ENCODE data around the gene GARS1.

The GARS1 gene

DNA sequence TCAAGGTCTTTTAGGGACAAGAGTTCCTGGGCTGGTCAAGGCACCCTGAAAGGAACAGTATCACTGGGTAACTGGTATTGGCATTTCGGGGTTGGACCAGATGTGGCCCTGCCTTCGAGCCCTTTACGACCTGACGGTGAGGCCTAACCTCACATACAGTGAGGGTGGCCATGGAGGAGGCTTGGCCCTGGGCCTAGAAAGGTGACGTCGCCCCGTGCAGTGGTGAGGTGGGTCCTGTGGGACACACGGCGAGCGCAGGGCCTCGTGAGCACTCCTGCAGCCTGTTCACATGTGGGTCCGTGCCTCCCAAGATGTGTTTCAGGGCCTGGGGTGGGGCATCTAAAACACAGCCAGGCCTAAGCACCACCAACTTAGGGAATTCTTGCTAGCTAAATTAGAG, 51.5 kb downstream of the GARS1 start:
- Histone ChIP-seq H3K79me2 (ENCODE audit: insufficient read depth, low read length) (no peaks in the 10 kb centered on the region), H3K4me2 (ENCODE audit: low read length) (no peak overlapping the region), H3K27ac (ENCODE audit: low read depth, low read length, poor library complexity, severe bottlenecking) (no peak overlapping the region), H3K9me2 (ENCODE audit: low read depth, low read length) (no peaks in the 10 kb centered on the region), H3K9ac (ENCODE audit: low read length) (no peak overlapping the region), H3K4me3 (ENCODE audit: low read depth, low read length, poor library complexity, severe bottlenecking) (no peak overlapping the region), H3K4me1 (ENCODE audit: insufficient read depth, low read length, severe bottlenecking) (no peaks in the 10 kb centered on the region), H3K36me3 (ENCODE audit: insufficient read depth, low read length) (peaks cover 18% of the 10 kb centered on the region; the same call in 1 of the 2 replicates), H3K27me3 (ENCODE audit: insufficient read depth, low read length) (no peaks in the 10 kb centered on the region), H3F3A (ENCODE audit: insufficient read depth, low read length) (no peaks in the 10 kb centered on the region), H2AFZ (ENCODE audit: low read length) (no peak overlapping the region), H4K20me1 (ENCODE audit: insufficient read depth, low read length) (no peaks in the 10 kb centered on the region), H3K9me3 (ENCODE audit: low read length) (no peaks in the 10 kb centered on the region)
- TF ChIP-seq EZH2 (IDR thresholded peaks at IDR 0.05; ENCODE audit: borderline replicate concordance, low read length): no peak
- TF ChIP-seq, protein P1, sequence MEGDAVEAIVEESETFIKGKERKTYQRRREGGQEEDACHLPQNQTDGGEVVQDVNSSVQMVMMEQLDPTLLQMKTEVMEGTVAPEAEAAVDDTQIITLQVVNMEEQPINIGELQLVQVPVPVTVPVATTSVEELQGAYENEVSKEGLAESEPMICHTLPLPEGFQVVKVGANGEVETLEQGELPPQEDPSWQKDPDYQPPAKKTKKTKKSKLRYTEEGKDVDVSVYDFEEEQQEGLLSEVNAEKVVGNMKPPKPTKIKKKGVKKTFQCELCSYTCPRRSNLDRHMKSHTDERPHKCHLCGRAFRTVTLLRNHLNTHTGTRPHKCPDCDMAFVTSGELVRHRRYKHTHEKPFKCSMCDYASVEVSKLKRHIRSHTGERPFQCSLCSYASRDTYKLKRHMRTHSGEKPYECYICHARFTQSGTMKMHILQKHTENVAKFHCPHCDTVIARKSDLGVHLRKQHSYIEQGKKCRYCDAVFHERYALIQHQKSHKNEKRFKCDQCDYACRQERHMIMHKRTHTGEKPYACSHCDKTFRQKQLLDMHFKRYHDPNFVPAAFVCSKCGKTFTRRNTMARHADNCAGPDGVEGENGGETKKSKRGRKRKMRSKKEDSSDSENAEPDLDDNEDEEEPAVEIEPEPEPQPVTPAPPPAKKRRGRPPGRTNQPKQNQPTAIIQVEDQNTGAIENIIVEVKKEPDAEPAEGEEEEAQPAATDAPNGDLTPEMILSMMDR (IDR thresholded peaks at IDR 0.05; ENCODE audit: low read length): no peak

DNA sequence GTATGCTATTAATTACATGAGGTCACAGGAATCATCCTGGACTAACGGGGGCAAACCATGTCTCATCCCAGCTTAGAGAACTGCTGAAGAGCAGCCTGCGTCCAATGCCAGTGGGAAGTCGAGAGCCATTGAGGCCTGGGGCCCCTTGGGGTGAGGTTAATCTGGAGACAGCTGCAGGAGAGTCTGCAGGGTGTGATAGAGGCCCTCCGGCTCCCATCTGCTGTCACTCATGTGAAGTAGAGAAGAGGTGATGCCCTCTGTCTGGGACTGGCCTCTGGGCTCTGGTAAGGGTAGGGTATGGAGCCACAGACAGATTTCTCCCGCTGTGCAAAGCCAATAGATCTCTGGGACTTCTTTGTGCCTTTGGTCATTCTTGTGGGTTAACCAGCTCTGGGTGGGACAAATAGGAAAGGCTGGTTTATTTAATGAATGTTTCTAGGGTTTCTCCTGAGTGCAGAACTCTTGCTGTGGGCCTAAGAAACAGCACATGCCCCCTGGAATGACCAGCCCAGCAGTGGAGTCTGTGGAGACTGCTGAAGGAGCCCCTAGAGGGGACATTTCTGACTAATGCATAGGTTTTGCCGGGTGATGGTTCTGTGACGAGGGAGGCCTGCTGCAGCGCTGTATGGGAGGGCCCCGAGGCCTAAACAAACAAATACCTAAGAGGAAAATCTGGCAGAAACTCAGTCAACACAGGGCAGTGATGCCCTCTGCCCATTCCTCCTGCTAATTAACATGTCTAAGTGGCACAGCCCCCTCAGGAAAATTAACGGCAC, 53.1 kb downstream of the GARS1 start:
- H3K27me3 ChIP-seq (ENCODE audit: insufficient read depth, low read length): no peaks in the 10 kb centered on the region
- no peak overlapping the region for H3K27ac ChIP-seq (ENCODE audit: low read depth, low read length, poor library complexity, severe bottlenecking)
- TF ChIP-seq, protein P1 (IDR thresholded peaks at IDR 0.05; ENCODE audit: low read length): no peak
- TF ChIP-seq EZH2 (IDR thresholded peaks at IDR 0.05; ENCODE audit: borderline replicate concordance, low read length): no peak
- H3K79me2 ChIP-seq (ENCODE audit: insufficient read depth, low read length): no peaks in the 10 kb centered on the region
- H3K9me2 ChIP-seq (ENCODE audit: low read depth, low read length): no peaks in the 10 kb centered on the region
- no peak overlapping the region for H3K4me2 ChIP-seq (ENCODE audit: low read length)
- H2AFZ ChIP-seq (ENCODE audit: low read length): no peak overlapping the region
- H4K20me1 ChIP-seq (ENCODE audit: insufficient read depth, low read length): no peaks in the 10 kb centered on the region
- H3K9ac ChIP-seq (ENCODE audit: low read length): no peak overlapping the region
- no peak overlapping the region for H3K4me3 ChIP-seq (ENCODE audit: low read depth, low read length, poor library complexity, severe bottlenecking)
- H3F3A ChIP-seq (ENCODE audit: insufficient read depth, low read length): no peaks in the 10 kb centered on the region
- H3K9me3 ChIP-seq (ENCODE audit: low read length): no peaks in the 10 kb centered on the region
- H3K4me1 ChIP-seq (ENCODE audit: insufficient read depth, low read length, severe bottlenecking): no peaks in the 10 kb centered on the region
- H3K36me3 ChIP-seq (ENCODE audit: insufficient read depth, low read length): peaks cover 16% of the 10 kb centered on the region; the same call in 1 of the 2 replicates

DNA sequence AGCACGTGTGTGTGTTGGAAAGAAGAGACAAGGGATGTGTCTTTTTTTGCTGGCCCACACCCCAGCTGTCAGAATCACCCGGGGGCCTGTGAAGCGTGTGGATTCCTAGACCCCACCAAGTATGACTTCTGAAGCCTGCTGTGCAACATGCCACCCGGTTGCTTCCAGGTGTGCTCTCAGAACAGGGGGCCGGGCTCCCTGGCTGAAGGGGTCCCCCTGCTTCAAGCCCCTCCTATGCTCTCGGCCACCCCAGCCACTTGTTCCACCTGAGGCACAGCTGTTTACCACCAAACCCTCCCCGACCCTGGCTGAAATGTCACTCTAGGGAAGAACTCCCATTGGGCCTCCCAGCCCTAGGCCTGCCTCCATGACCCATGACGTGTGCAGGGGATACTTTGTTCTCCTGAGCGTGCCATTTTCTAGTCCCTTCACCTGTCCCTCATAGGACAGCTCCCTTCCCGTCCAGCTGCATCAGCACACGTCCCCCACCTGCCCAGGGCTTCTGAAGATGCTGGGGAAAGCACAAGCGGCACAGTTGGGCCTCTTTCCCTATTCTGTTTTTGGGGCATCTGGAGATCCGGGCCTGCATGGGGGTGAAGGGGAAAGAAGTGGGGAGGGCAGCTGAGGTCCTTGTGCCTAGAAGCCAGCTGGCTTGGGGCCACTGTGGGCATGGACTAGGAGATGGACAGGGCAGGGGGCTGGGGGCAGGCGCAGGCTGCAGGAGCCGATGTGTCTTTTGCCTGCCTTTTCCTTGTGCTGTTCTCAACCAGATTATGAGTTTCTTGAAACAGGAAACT, 54.3 kb downstream of the GARS1 start:
- Histone ChIP-seq H3K79me2 (ENCODE audit: insufficient read depth, low read length) (no peaks in the 10 kb centered on the region), H3K27me3 (ENCODE audit: insufficient read depth, low read length) (no peaks in the 10 kb centered on the region), H3K9ac (ENCODE audit: low read length) (no peak overlapping the region), H3K27ac (ENCODE audit: low read depth, low read length, poor library complexity, severe bottlenecking) (no peak overlapping the region), H3K4me1 (ENCODE audit: insufficient read depth, low read length, severe bottlenecking) (no peaks in the 10 kb centered on the region), H4K20me1 (ENCODE audit: insufficient read depth, low read length) (no peaks in the 10 kb centered on the region), H3K4me3 (ENCODE audit: low read depth, low read length, poor library complexity, severe bottlenecking) (no peak overlapping the region), H2AFZ (ENCODE audit: low read length) (no peak overlapping the region), H3K9me2 (ENCODE audit: low read depth, low read length) (no peaks in the 10 kb centered on the region), H3K36me3 (ENCODE audit: insufficient read depth, low read length) (peaks cover 6% of the 10 kb centered on the region; the same call in 1 of the 2 replicates), H3F3A (ENCODE audit: insufficient read depth, low read length) (no peaks in the 10 kb centered on the region), H3K9me3 (ENCODE audit: low read length) (no peaks in the 10 kb centered on the region), H3K4me2 (ENCODE audit: low read length) (no peak overlapping the region)
- no peak for TF ChIP-seq EZH2 (IDR thresholded peaks at IDR 0.05; ENCODE audit: borderline replicate concordance, low read length)
- TF ChIP-seq, protein P1 (IDR thresholded peaks at IDR 0.05; ENCODE audit: low read length): no peak
